Gastroesophageal sphincter (tissue), 4 donors: ENCODE results near the gene GREM1. TPM values are rescaled to one million over a fixed set of nuclear protein-coding genes. Genes with fewer than 3 reads are reported as not detected.

ENCODE experiments used
- ATAC-seq: fragments of 150-250 bp; one replicate; pipeline ENCODE4 v1.9.1; 2016; ENCODE audit warnings: mild to moderate bottlenecking, moderate library complexity
- H3K27ac ChIP-seq, 4 donors: fragments of 200-600 bp; sonication (generic) in 3 of 4; 1 replicate in 3 of 4; 2 replicates in 1 of 4; pipeline ENCODE4 v1.5.1; 2016 to 2019
- H3K27me3 ChIP-seq: fragments of 200-600 bp; sonication (generic); one replicate; pipeline ENCODE4 v1.5.1; 2019
- H3K36me3 ChIP-seq, 2 donors: fragments of 200-600 bp; sonication (generic); one replicate each; pipeline ENCODE4 v1.5.1; 2019; ENCODE audit warnings: control low read depth in 1 of 2
- H3K4me1 ChIP-seq, 3 donors: fragments of 200-600 bp; sonication (generic); 1 replicate in 2 of 3; 2 replicates in 1 of 3; pipeline ENCODE4 v1.5.1; 2016 to 2019; ENCODE audit warnings: control low read depth in 2 of 3
- H3K4me3 ChIP-seq, 2 donors: fragments of 200-600 bp; sonication (generic); one replicate each; pipeline ENCODE4 v1.5.1; 2019; ENCODE audit warnings: mild to moderate bottlenecking in 1 of 2, moderate library complexity in 1 of 2
- H3K9me3 ChIP-seq, 3 donors: fragments of 200-600 bp; sonication (generic); one replicate each; pipeline ENCODE4 v1.5.1; 2017 to 2019; ENCODE audit warnings: control low read depth in 2 of 3
- CTCF ChIP-seq, 4 experiments: fragments of 200-600 bp in 2 of 4; fragments of 450-650 bp in 2 of 4; sonication (generic) in 1 of 4; IDR thresholded peaks; one replicate each; pipeline ENCODE4 v1.5.1; 2017 to 2019; ENCODE audit warnings: antibody characterized with exemption in 4 of 4, mild to moderate bottlenecking in 2 of 4, moderate library complexity in 2 of 4
- EP300 ChIP-seq: sonication (generic); formaldehyde crosslinking; IDR thresholded peaks from one replicate; pipeline ENCODE4 v1.6.1; 2017; ENCODE audit warnings: antibody characterized with exemption, mild to moderate bottlenecking
- POLR2A ChIP-seq, 2 donors: fragments of 450-650 bp; IDR thresholded peaks; one replicate each; pipeline ENCODE4 v1.6.1; 2017; ENCODE audit warnings: antibody characterized with exemption in 2 of 2, mild to moderate bottlenecking in 2 of 2, moderate library complexity in 1 of 2
- POLR2AphosphoS5 ChIP-seq: sonication (generic); formaldehyde crosslinking; IDR thresholded peaks from one replicate; pipeline ENCODE4 v1.6.1; 2017; ENCODE audit warnings: antibody characterized with exemption
- WGBS, 2 donors: methylation state at CpG; one replicate each; pipeline ENCODE4 v1.1.5; 2018; ENCODE audit warnings: low coverage in 1 of 2; 5-methylcytosine and 5-hydroxymethylcytosine counted together
- total RNA-seq, 4 donors: library from RNA; depleted of rRNA; stranded (reverse); fragments of >200 nt; gene quantifications; one replicate each; pipeline ENCODE4 v1.1.0, GENCODE V29; 2016

The GREM1 gene
- total RNA-seq, 4 donors from 2014 or later = 55.5 to 365 (median 133) TPM

GRCh38 chr15:32704395-32704981 lies 13.3 kb upstream of the GREM1 start:
- Histone ChIP-seq H3K4me1 (peaks cover 0 to 5% (median 0%) of the 10 kb centered on the region in 3 donors), H3K4me3 (no peak overlapping the region), H3K36me3 (no peaks in the 10 kb centered on the region), H3K27me3 (no peaks in the 10 kb centered on the region), H3K9me3 (no peaks in the 10 kb centered on the region), H3K27ac (no peak overlapping the region)
- 45 to 67% methylated on average over 8 of the region's 8 CpGs for WGBS, 2 donors
- ATAC-seq = no peak
- TF ChIP-seq POLR2AphosphoS5 = no peak
- TF ChIP-seq POLR2A (IDR thresholded peaks at IDR 0.05) = no peak
- no peak for TF ChIP-seq EP300
- no peak for TF ChIP-seq CTCF (IDR thresholded peaks at IDR 0.05)

GRCh38 chr15:32705446-32705845 lies 12.4 kb upstream of the GREM1 start:
- Histone ChIP-seq H3K9me3 (no peaks in the 10 kb centered on the region), H3K4me1 (peaks cover 0 to 5% (median 0%) of the 10 kb centered on the region in 3 donors), H3K4me3 (no peak overlapping the region), H3K36me3 (no peaks in the 10 kb centered on the region), H3K27ac (no peak overlapping the region), H3K27me3 (no peaks in the 10 kb centered on the region)
- 79 to 93% methylated on average over 2 of the region's 2 CpGs for WGBS, 2 donors
- ATAC-seq = no peak
- TF ChIP-seq CTCF (IDR thresholded peaks at IDR 0.05) (no peak), POLR2AphosphoS5 (no peak), EP300 (no peak)

GRCh38 chr15:32706704-32707103 lies 11.1 kb upstream of the GREM1 start:
- Histone ChIP-seq H3K9me3 (no peaks in the 10 kb centered on the region), H3K27ac (no peak overlapping the region), H3K27me3 (no peaks in the 10 kb centered on the region), H3K36me3 (no peaks in the 10 kb centered on the region), H3K4me1 (peaks cover 0 to 5% (median 0%) of the 10 kb centered on the region in 3 donors), H3K4me3 (no peak overlapping the region)
- TF ChIP-seq EP300 (no peak), POLR2AphosphoS5 (no peak), CTCF (IDR thresholded peaks at IDR 0.05) (no peak), POLR2A (IDR thresholded peaks at IDR 0.05) (no peak)
- WGBS, 2 donors = 80 to 88% methylated on average over 1 to 3 of the region's 3 CpGs
- no peak for ATAC-seq

- Histone ChIP-seq H3K4me3 (no peak overlapping the region), H3K36me3 (no peaks in the 10 kb centered on the region), H3K4me1 (peaks cover 0 to 5% (median 0%) of the 10 kb centered on the region in 3 donors), H3K27me3 (no peaks in the 10 kb centered on the region), H3K9me3 (no peaks in the 10 kb centered on the region), H3K27ac (no peak overlapping the region)
- TF ChIP-seq CTCF (IDR thresholded peaks at IDR 0.05) (no peak), POLR2A (IDR thresholded peaks at IDR 0.05) (no peak), POLR2AphosphoS5 (no peak), EP300 (no peak)
- no peak for ATAC-seq
- WGBS, 2 donors = 68 to 81% methylated on average over 3 to 6 of the region's 6 CpGs
These were observed 10.4 kb upstream of the GREM1 start for GRCh38 chr15:32707436-32707835.

- Histone ChIP-seq H3K27ac (no peak overlapping the region), H3K4me3 (no peak overlapping the region), H3K36me3 (no peaks in the 10 kb centered on the region), H3K9me3 (no peaks in the 10 kb centered on the region), H3K27me3 (no peaks in the 10 kb centered on the region), H3K4me1 (peaks cover 0 to 5% (median 0%) of the 10 kb centered on the region in 3 donors)
- TF ChIP-seq CTCF (IDR thresholded peaks at IDR 0.05) (no peak), POLR2A (IDR thresholded peaks at IDR 0.05) (no peak), POLR2AphosphoS5 (no peak), EP300 (no peak)
- 18 to 47% methylated on average over 5 to 6 of the region's 9 CpGs for WGBS, 2 donors
- ATAC-seq = no peak
These were observed 8.3 kb upstream of the GREM1 start for GRCh38 chr15:32709295-32710033.
